HG02970 (cell line): ENCODE results near the gene CYP11A1.
"Not testable (repeated sequence)": the region's sequence is repeated elsewhere in the genome, so short reads cannot be mapped to it uniquely, and the experiment has no call there.

Experiments used
- ATAC-seq: cut with Tn5 transposase; IDR thresholded peaks from one replicate; pipeline ENCODE4 v1.9.1; 2021; ENCODE audit warnings: mild to moderate bottlenecking, moderate library complexity, moderate number of reproducible peaks; ENCODE audit not compliant: unreplicated experiment, low FRiP score

The CYP11A1 gene

GRCh38 chr15:74400915-74401757 is 33.7 kb upstream of the CYP11A1 start:
- ATAC-seq: no peak

- ATAC-seq: no peak
Observed at GRCh38 chr15:74400313-74400860, 32.9 kb upstream of the CYP11A1 start.

- no peak for ATAC-seq
Observed at GRCh38 chr15:74399511-74400312, 32.3 kb upstream of the CYP11A1 start.

- no peak for ATAC-seq
Observed at GRCh38 chr15:74399100-74399499, 31.7 kb upstream of the CYP11A1 start.

- ATAC-seq: no peak
Observed at GRCh38 chr15:74398183-74398582, 30.7 kb upstream of the CYP11A1 start.

GRCh38 chr15:74397239-74398068 is 30.0 kb upstream of the CYP11A1 start:
- ATAC-seq: no peak

- ATAC-seq: no peak
Observed at GRCh38 chr15:74396445-74397238, 29.2 kb upstream of the CYP11A1 start.

GRCh38 chr15:74396146-74396438 is 28.6 kb upstream of the CYP11A1 start:
- no peak for ATAC-seq

- ATAC-seq: no peak
Observed at GRCh38 chr15:74395319-74396145, 28.1 kb upstream of the CYP11A1 start.

- ATAC-seq: no peak
Observed at GRCh38 chr15:74394090-74394846, 26.8 kb upstream of the CYP11A1 start.

GRCh38 chr15:74393423-74393822 is 26.0 kb upstream of the CYP11A1 start:
- ATAC-seq: no peak

- no peak for ATAC-seq
Observed at GRCh38 chr15:74392902-74393301, 25.5 kb upstream of the CYP11A1 start.

GRCh38 chr15:74392451-74392830 is 25.0 kb upstream of the CYP11A1 start:
- ATAC-seq: no peak

GRCh38 chr15:74391582-74392450 is 24.4 kb upstream of the CYP11A1 start:
- no peak for ATAC-seq

- ATAC-seq: no peak
Observed at GRCh38 chr15:74390647-74391288, 23.3 kb upstream of the CYP11A1 start.

- not testable (repeated sequence) for ATAC-seq
Observed at GRCh38 chr15:74390049-74390646, 22.7 kb upstream of the CYP11A1 start.
